Endodermal cell (in vitro differentiated cells): ENCODE data around the gene PRICKLE1. TPM values are rescaled to one million over a fixed set of nuclear protein-coding genes. Genes with fewer than 3 reads are reported as not detected.

Experiments used
- DNase-seq: peaks from one replicate; pipeline ENCODE4 v3.0.0-alpha.2; 2017
- H3K27ac ChIP-seq: 2 replicates; pipeline ENCODE4 v1.5.1; 2013; ENCODE audit warnings: mild to moderate bottlenecking, low read depth, low read length, moderate library complexity
- H3K27me3 ChIP-seq: 2 replicates; pipeline ENCODE4 v1.6.1; 2013; ENCODE audit warnings: mild to moderate bottlenecking, low read length, moderate library complexity; ENCODE audit not compliant: insufficient read depth, control insufficient read depth, poor library complexity, severe bottlenecking
- H3K36me3 ChIP-seq: 2 replicates; pipeline ENCODE4 v1.7.0; 2013; ENCODE audit warnings: mild to moderate bottlenecking, low read length, moderate library complexity; ENCODE audit not compliant: control insufficient read depth, insufficient read depth
- H3K4me1 ChIP-seq: one replicate; pipeline ENCODE4 v1.7.0; 2013; ENCODE audit warnings: low read length; ENCODE audit not compliant: control insufficient read depth, insufficient read depth
- H3K4me3 ChIP-seq: 2 replicates; pipeline ENCODE4 v1.5.1; 2013; ENCODE audit warnings: mild to moderate bottlenecking, low read length, moderate library complexity
- H3K9ac ChIP-seq: 2 replicates; pipeline ENCODE4 v1.6.1; 2013; ENCODE audit warnings: mild to moderate bottlenecking, low read length, moderate library complexity; ENCODE audit not compliant: poor library complexity, severe bottlenecking; ENCODE audit errors: extremely low read depth
- H3K9me3 ChIP-seq: 2 replicates; pipeline ENCODE4 v1.6.1; 2013; ENCODE audit warnings: mild to moderate bottlenecking, low read length, moderate library complexity; ENCODE audit not compliant: control insufficient read depth
- H3K27ac Mint-ChIP-seq: 2 replicates; pipeline ENCODE4 v1.8.0; 2020; ENCODE audit warnings: mixed read lengths
- H3K27me3 Mint-ChIP-seq: 2 replicates; pipeline ENCODE4 v1.8.0; 2021; ENCODE audit warnings: mild to moderate bottlenecking, mixed read lengths; ENCODE audit not compliant: insufficient read depth
- H3K36me3 Mint-ChIP-seq: 2 replicates; pipeline ENCODE4 v1.8.0; 2020; ENCODE audit warnings: low read depth, mixed read lengths
- H3K4me1 Mint-ChIP-seq: 2 replicates; pipeline ENCODE4 v1.8.0; 2020; ENCODE audit warnings: mixed read lengths
- H3K4me3 Mint-ChIP-seq: 2 replicates; pipeline ENCODE4 v1.8.0; 2020; ENCODE audit warnings: mild to moderate bottlenecking, moderate library complexity, mixed read lengths
- H3K9me3 Mint-ChIP-seq: 2 replicates; pipeline ENCODE4 v1.8.0; 2020; ENCODE audit warnings: mild to moderate bottlenecking, mixed read lengths
- CTCF ChIP-seq: fragments of 200-600 bp; sonication (generic); conservative IDR thresholded peaks from 2 replicates; pipeline ENCODE4 v1.5.0; 2021; ENCODE audit warnings: antibody characterized with exemption, mild to moderate bottlenecking
- WGBS, 2 experiments: methylation state at CpG; one replicate each; pipeline versions ENCODE4 v1.1.5 to v1.1.7; 2013; ENCODE audit warnings: missing lambda C conversion rate in 2 of 2, mixed read lengths in 1 of 2; ENCODE audit not compliant: insufficient coverage in 1 of 2, insufficient read length in 1 of 2; 5-methylcytosine and 5-hydroxymethylcytosine counted together
- total RNA-seq, 2 donors: library from RNA; stranded (reverse); fragmentation: NEBNext Ultra II Directional in 1 of 2; extraction: Animal tissue kit (Norgen Biotek cat#: 25700) in 1 of 2; gene quantifications; 2 replicates in 1 of 2; 3 replicates in 1 of 2; pipeline ENCODE4 v1.2.1, GENCODE V29; 2021

Gene PRICKLE1
- total RNA-seq, 2 donors from 2014 or later, result 8.3 to 20.6 TPM

- no peaks in the 10 kb centered on the region for H3K36me3 Mint-ChIP-seq
- H3K27me3 Mint-ChIP-seq, result no peaks in the 10 kb centered on the region
- no peaks in the 10 kb centered on the region for H3K9me3 Mint-ChIP-seq
- H3K27ac Mint-ChIP-seq, result no peak overlapping the region
- no peak for TF ChIP-seq CTCF
- Histone ChIP-seq H3K4me1 (no peaks in the 10 kb centered on the region), H3K36me3 (peaks cover 13% of the 10 kb centered on the region), H3K9ac (no peak overlapping the region), H3K9me3 (no peaks in the 10 kb centered on the region), H3K27ac (no peak overlapping the region), H3K27me3 (no peaks in the 10 kb centered on the region), H3K4me3 (no peak overlapping the region)
- DNase-seq, result no peak
- H3K4me1 Mint-ChIP-seq, result peaks cover 14% of the 10 kb centered on the region
- H3K4me3 Mint-ChIP-seq, result no peak overlapping the region
- WGBS, 2 experiments, result 90 to 96% methylated on average over 3 to 5 of the region's 5 CpGs
These were observed 64.8 kb downstream of the PRICKLE1 start for GRCh38 chr12:42524716-42525115.

GRCh38 chr12:42516573-42516972, 73.0 kb downstream of the PRICKLE1 start:
- Histone ChIP-seq H3K27me3 (no peaks in the 10 kb centered on the region), H3K36me3 (peaks cover 3% of the 10 kb centered on the region), H3K4me1 (no peaks in the 10 kb centered on the region), H3K9me3 (no peaks in the 10 kb centered on the region), H3K4me3 (no peak overlapping the region), H3K27ac (no peak overlapping the region), H3K9ac (no peak overlapping the region)
- peaks cover 3% of the 10 kb centered on the region for H3K36me3 Mint-ChIP-seq
- H3K9me3 Mint-ChIP-seq, result peaks cover 12% of the 10 kb centered on the region
- TF ChIP-seq CTCF, result no peak
- H3K27me3 Mint-ChIP-seq, result no peaks in the 10 kb centered on the region
- H3K27ac Mint-ChIP-seq, result no peak overlapping the region
- no peaks in the 10 kb centered on the region for H3K4me1 Mint-ChIP-seq
- H3K4me3 Mint-ChIP-seq, result no peak overlapping the region
- DNase-seq, result no peak
- 0 to 56% methylated on average over 1 to 2 of the region's 2 CpGs for WGBS, 2 experiments

- Histone ChIP-seq H3K9ac (no peak overlapping the region), H3K27ac (no peak overlapping the region), H3K36me3 (peaks cover under 1% of the 10 kb centered on the region), H3K27me3 (no peaks in the 10 kb centered on the region), H3K4me1 (no peaks in the 10 kb centered on the region), H3K4me3 (no peak overlapping the region), H3K9me3 (no peaks in the 10 kb centered on the region)
- no peak overlapping the region for H3K27ac Mint-ChIP-seq
- H3K4me1 Mint-ChIP-seq, result peaks cover 7% of the 10 kb centered on the region
- peaks cover 2% of the 10 kb centered on the region for H3K27me3 Mint-ChIP-seq
- DNase-seq, result no peak
- H3K4me3 Mint-ChIP-seq, result no peak overlapping the region
- H3K36me3 Mint-ChIP-seq, result peaks cover 6% of the 10 kb centered on the region
- WGBS, 2 experiments, result 50 to 75% methylated on average over 1 of the region's 1 CpG
- H3K9me3 Mint-ChIP-seq, result peaks cover 11% of the 10 kb centered on the region
- no peak for TF ChIP-seq CTCF
These were observed 77.9 kb downstream of the PRICKLE1 start for GRCh38 chr12:42511656-42512055.
